Fibroblast of skin of abdomen (primary cell): ENCODE results near the gene LAPTM5.
A peak's percentile ranks its signal among the peaks of the same experiment; 100 is the strongest.

Experiments used
- DNase-seq: peaks from one replicate; pipeline ENCODE4 v3.0.0-alpha.2; 2013

Gene LAPTM5

DNA sequence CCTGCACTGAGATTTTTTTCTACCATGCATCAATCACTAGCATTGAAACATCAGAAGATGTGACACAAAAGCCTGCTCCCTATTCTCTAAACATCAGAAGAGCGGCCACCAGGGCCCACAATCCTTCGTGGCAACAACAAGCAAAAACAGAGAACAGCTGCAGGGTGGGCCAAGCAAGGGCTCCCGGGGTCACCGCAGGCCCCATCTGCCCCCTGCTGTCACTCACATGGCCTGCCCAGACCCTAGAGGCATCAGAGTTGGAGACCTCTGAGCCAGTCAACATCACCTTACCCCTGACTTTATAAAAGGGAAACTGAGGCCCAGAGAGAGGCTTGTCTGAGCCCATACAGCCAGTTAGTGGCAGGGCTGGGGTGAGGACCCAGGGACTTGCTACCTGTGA lies 1.8 kb downstream of the LAPTM5 start:
- DNase-seq = no peak

DNA sequence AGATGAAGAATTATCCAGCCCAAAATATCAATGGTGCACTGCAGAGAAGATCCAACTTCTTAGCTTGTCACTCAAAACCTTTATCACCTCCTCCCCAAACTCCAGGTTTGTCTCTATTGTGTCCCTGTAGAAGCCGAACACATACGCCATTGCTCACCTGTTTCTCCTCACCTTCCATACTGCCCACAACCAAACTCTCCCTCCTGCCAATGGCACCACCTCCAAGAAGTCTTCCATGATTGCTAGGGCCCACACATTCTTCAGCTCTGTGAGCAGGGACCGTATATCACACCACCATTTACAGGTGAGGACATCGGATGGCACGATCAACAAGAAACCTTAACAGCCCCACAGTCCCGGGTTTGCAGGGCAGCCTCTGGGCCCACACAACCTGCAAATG lies 2.2 kb downstream of the LAPTM5 start:
- DNase-seq = no peak

DNA sequence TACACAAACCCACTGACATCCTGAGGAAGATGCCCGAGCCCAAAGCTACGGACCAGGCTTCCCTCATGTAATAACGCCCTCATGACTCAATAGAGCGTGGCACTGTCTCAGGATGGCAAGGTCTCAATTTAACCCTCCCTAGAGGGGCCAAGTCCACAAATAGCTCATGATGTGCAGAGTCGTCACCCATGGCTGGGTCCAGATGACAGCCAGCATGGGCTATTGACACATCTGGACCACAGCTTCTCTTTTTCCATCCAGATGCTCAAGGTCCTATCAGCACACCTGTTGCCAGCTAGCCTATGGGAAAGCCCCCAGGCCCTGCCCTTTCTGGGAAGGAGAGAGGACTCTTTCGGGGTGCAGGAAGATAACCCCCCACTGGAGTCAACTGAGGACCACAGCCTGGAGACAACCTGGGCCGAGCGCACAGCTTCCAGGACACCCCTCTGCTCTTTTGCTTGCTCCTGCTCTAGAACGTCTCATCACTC lies 2.8 kb downstream of the LAPTM5 start:
- DNase-seq = no peak

GRCh38 chr1:30753660-30754123 lies 3.9 kb downstream of the LAPTM5 start:
- no peak for DNase-seq

DNA sequence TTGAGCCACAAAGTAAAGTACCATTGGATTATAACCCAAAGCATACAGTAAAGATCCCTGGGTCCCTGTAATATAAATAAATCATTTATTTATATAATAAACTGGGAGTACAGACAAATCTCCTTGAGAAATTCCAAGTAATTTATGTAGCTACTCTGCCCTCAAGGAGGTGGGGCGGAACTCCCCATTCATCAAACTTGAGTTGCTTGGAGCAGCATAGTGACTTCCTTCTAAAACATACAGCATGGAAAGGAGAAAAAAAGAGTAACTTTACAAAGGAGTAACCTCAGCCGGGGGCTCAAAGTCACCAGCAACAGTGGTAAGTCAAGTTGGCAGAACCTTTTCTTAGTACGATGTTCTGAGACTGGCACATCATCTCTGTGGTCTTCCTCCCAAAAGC lies 4.5 kb downstream of the LAPTM5 start:
- DNase-seq = no peak

DNA sequence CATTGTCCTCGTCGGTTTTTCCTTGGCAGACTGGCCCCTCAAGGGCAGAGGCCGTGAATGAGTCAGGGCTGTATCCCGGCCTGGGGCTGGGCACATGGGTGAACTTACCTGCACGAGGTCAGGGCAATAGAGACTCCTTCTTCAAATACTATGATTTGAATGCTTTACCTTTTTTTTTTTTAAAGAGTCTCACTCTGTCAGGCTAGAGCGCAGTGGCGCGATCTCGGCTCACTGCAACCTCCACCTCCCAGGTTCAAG lies 5.0 kb downstream of the LAPTM5 start:
- no peak for DNase-seq

DNA sequence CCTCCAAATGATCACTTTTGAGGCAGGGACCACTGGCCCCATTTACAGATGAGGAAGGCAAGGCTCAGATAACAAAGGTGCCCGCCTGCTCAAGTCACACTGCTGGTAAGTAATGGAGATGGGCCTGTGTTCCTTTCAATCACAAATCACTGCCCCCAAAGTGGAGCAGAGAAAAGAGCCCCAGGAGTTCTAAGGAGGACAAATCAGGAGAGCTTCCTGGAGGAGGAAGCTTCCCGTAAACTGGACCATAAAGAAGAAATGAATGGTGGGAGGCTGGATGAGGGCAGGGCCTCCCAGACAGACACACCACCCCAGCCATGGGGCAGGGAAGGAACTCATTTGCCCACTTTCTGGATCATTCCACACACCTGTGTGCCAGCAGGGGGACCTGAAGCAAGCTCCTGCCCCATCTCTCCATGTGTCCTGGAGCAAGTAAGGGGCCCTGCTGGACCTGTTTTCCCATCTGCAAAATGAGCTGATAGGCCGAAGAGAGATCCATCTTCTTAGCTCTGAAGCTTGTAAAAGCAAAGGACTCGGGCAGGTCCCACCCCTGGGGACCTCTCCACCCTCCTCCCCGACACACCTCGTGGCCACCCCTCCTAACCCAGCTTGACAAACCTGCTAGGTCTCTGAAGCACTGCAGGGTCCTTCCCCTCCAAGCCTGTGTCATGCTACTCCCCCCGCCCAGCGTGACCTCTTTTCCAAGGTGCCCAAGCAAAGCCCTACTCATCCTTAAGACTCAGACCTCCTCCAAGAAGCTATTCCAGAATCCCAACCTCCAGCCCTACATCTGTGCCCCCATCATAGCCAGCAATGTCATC lies 5.5 kb downstream of the LAPTM5 start:
- DNase-seq = no peak

DNA sequence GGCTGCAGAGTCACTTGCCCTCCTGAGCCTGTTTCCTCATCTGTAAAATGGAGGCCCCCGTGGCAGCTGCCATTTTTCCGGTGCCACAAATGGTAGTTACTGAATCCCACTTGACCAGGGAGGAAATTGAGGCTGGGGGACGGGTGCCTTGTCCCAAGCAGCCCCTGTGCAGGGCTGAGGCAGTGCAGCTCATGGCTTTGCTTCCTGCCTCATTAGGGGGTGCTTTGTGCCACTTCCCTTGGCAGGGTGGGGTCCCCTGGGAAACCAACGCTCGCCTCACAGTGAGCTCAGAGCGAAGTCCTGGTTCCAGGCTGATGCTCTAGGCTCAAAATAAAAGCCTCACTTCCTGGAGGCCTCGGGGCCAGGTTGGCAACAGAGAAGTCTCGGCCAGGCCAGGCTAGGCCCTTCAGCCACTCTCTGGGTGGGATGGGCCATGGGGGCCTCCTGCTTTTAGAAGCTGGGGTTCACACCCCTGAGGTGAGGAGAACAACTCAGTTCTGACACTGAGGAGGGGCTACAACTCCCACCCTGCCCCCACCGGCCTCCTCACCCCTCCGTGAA lies 6.8 kb downstream of the LAPTM5 start:
- no peak for DNase-seq

- no peak for DNase-seq
Observed at GRCh38 chr1:30749691-30750583, 7.6 kb downstream of the LAPTM5 start.

- no peak for DNase-seq
Observed at GRCh38 chr1:30748699-30749401, 8.7 kb downstream of the LAPTM5 start.

DNA sequence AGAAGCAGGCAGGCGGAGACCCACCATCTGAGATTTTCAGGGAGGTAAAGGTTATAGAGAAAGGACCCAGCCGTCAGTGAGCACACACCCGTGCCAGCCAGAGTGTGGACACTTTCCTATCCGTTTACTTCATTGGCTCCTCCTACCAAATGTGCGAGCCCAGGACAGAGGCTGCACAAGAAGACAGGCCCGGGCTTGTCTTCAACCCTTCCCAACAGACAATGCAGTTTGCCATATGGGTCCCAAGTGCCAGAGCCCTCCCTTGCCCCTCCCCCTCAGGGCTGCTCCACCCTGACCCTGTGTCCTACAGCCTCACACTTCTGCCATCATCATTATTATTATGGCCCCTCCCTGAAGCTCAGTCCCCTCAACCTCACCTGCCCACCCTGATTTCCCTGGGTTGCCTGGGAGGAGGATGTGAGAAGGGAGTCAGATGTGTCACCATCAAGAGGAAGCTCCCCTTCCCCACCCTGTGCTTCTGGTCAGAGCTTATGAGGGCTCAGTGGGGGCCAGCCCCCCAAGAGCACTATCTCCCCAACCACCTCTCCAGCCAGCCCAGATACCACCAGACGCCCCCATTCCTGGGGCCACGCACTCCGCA lies 9.4 kb downstream of the LAPTM5 start:
- peak; percentile 35 for DNase-seq

- no peak for DNase-seq
Observed at GRCh38 chr1:30747033-30748008, 10.3 kb downstream of the LAPTM5 start.

DNA sequence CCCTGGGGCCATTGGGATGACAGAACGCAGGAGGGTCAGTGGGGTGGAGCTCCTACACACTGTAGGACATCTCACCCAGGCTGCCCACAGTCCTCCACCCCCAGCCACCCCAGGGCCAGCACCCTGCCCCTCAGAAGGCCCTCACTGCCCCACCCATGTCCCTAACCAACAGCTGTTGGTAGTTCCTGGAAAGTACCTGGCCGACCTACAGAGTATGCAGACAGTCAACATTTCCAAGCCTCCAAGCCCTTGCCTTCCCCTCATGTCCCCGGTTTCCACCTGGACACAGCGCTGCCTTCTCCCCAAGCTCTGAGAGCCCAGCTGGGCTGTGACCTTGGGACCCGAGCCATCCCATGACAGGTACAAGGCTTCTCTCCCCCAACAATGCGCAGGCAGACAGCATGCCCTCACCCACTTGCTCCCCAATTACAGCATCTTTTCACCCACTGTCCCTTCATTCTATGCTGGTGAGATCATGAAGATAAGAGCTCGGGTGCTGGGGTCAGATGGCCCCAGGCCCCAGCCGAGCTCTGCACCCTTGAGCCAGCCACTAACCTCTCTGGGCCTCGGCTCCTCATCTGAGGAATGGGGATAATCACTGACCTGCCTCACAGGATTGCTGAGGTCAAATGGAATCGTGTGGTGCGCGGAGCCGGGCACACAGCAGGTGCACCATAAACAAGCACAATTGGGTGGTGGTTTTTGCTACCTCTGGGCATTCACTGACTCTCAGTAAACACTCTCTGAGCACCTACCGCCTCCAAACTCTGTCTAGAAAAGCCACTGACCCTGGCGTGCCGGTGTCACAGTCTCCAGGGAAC lies 11.2 kb downstream of the LAPTM5 start:
- no peak for DNase-seq

- no peak for DNase-seq
Observed at GRCh38 chr1:30745834-30746208, 11.8 kb downstream of the LAPTM5 start.

DNA sequence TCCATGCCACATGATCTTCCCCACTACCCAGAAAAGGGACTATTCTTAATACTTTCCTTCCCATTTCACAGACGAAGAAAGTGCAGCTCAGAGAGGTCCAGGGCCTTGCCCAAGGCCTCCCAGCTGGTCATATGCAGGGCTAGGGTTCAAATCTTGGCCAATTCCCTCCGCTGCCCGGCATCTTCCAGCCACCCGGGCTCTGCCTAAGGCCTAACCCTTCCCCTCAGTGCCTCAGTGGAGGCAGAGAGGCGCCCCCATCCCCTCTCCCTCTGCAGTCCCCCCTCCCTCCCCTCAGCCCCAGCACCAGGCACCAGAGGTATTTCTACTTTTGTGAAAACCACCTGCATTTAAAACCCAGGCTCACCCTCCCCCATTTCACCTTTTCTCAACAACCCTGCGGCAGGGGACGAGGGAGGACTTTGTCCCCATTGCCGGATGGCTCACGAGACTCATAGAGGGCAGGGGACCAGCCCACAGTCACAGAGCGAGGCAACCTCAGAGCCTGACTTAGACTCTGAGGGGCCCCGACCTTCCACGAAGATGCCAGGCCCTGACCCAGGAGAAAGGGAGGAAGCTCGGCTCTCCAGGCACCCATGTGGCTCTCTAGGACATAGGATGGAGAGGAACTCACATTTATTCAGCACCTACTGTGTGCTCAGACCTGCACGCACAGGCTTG lies 12.3 kb downstream of the LAPTM5 start:
- DNase-seq = no peak

DNA sequence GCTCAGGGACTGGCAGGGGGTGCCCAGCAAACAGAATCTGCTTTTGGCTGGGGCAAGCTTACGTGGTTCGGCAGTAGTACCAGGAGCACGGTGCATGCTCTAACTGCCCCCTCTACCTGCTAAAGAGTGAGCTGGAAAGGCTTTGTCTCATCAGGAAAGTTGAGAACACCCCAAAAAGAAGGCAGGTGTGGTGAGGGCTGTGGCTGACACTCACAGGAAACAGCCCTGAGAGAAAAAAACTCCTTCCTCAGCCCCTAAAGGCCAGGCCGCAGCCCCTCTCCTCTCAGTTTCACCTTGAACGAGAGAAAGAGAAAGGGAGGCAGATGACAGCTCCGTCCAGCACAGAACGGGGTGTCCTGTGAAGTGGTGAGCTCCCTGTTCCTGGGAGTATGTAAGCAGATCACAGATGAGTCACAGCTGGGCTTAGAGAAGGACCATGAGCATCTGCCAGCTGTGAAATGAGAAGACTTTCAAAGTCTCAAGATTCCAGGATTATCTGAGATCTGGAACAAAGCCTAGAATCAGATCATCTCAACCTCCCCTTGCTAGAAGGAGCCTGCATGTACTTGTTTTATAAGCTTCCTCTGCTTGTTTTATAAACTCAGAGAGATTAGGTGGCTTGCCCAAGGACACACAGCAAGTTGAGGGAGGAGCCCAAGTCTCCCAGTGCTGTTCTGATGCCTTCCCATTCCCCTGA lies 13.4 kb downstream of the LAPTM5 start:
- peak; percentile 21 for DNase-seq

DNA sequence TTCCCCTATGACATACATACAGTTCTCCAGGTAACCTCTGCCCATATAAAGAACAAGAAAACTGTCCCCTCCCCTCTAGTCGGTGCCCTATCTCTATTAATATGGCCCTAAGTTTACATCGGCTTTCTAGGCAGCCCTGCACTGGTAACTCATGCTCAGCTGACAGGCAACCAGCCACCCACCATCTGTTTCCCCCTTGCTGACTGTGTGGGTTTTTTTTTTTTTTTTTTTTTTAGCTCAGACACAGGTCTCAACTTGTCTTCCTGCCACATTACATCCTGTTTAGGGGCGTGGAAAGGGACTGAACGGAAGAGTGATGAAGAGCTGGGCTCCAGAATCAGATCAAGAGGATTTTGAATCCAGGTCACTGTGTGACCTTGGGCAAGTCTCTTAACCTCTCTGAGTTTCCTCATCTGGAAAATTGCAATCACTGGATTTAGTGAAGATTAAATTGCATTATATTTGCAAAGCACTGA lies 14.0 kb downstream of the LAPTM5 start:
- no peak for DNase-seq

DNA sequence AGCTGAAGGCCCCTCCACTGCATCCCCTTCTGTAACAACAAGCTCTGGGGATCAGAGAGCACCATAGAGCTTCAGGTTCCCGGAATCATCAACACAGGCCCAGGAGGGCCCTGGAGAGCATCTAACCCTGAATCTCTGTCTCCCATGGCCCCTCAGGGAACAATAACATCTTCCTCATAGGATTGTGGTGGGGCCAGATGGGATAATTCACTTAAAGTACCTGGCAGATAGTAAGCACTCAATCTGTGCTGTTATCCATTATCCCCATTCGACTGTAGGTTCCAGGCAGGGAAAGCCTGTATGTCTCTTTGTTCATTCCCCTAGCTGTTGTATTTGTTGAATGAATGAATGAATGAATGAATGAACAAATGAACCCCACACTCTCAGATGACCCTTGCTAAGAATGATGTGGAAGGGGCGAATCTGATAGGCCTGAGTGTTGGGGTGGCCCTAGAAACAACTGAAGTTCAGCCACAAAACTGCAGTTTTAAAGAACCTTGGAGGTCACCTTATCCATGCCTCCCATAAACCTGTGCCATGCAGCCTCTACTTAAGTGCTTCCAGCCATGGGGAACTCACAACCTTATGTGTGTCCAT lies 14.5 kb downstream of the LAPTM5 start:
- no peak for DNase-seq
